8988T (cell line): ENCODE results near the gene ZNF239.
A peak's percentile ranks its signal among the peaks of the same experiment; 100 is the strongest.
"Not testable (repeated sequence)": the region's sequence is repeated elsewhere in the genome, so short reads cannot be mapped to it uniquely, and the experiment has no call there.

Experiments used
- DNase-seq: peaks from one replicate; pipeline ENCODE4 v3.0.0; 2011

Gene ZNF239

GRCh38 chr10:43574001-43574892 lies at the start of gene ZNF239:
Gene ZNF239 (minus strand): TSS chr10:43574616. CDS start chr10:43558079, 16,537 bp downstream.
- DNase-seq, result peak; percentile 43

- DNase-seq, result no peak
Observed at GRCh38 chr10:43623351-43623750, 48.9 kb upstream of the ZNF239 start.

DNA sequence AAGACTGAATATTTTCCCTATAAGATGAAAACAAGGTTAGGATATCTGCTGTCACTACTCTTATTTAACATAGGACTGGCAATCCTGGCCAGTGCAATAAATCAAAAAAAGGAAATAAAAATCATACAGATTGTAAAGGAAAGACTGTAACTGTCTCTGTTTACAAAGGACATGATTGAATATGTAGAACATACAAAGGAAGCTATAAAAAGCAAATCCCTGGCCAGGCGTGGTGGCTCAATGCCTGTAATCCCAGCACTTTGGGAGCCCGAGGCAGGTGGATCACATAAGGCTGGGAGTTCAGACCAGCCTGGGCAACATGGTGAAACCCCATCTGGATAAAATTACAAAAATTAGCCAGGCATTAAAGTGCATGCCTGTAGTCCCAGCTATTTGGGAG lies 47.6 kb upstream of the ZNF239 start:
- DNase-seq, result no peak

DNA sequence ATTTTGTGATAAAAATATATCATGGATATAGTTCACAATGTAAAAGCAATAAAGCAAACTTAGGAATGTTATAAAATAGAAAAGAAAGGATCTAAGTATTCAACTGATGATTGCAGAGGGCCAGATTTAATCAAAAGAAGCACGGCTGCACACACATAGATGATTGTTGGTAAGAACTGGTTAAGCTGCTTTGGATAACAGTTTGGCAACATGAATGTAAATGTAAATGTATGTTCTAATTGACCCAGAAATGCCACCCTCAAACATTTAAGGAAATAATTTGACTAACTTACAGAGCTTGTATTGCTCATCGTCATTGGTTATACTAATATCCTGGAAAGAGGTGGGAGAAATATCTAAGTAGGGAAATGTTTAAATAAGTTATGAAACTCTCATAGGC lies 45.0 kb upstream of the ZNF239 start:
- DNase-seq, result no peak

GRCh38 chr10:43616697-43617370 lies 42.4 kb upstream of the ZNF239 start:
- DNase-seq, result no peak

DNA sequence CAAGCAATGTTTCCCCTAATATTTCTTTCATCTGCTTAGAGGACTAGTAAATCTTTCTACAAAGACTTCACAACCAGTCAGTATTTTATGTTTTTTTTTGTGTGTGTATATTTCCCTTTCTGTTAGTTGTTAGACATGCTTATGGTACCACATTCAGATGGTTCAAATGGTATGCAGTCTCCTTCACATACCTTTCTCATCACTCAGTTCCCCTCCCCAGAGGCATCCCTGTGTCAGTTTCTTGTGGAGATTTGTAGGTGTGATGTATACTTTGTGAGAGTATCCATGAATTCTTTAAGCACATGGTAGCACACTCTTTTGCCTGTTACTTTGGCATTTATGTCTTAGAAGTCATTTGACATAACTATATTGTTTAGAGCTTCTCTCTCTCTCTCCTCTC lies 36.2 kb upstream of the ZNF239 start:
- no peak for DNase-seq

GRCh38 chr10:43607199-43607573 lies 32.8 kb upstream of the ZNF239 start:
- DNase-seq, result no peak

DNA sequence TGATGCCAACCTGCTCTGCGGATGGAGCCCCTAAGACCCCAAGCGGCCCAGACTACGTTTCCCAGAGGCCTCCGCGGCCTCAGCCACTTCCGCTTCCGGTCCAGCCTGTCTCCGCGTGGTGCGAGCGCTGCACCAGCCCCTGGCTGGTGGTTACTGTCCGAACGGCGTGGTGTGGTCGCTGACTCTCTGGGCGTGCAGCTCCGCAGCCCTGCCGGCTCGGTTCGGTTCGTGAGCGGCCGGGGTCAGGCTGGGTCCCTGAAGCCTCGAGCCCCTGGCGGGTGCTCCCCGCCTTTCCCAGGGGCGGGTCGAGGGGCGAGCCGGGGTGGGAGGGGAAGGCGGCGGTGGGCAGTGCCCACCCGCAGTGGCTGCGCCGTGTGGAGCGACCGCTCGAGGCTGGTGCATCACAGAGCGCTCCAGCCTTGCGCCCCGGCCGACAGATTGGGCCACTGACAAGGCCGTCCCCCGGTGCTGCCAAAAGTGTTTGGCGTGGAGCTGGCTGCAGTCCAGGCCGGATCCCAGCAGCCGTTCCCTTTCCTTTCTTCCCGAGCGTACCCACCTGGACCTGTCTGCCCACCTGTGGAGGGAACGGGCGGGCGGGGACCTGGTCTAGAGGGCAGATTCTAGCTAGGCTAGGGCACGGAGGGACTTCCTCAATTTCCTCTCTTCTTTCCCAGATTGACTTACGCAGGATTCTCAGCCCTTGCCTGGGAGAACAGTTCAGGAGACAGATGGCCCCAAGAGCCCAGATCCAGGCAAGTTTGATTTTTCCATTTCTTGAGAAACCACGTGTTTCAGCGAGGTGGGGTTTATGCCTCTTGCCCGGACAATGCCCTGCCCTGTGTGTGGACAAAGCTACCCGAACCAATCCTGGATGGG lies 32.1 kb upstream of the ZNF239 start, which contains the start of gene ZNF485:
Gene ZNF485 (plus strand): TSS at position 116 of the 876 bp plus-strand sequence. CDS start 613 bp downstream, at position 729.
- DNase-seq, result peak; percentile 75

GRCh38 chr10:43605850-43606322 lies 31.5 kb upstream of the ZNF239 start:
- no peak for DNase-seq

DNA sequence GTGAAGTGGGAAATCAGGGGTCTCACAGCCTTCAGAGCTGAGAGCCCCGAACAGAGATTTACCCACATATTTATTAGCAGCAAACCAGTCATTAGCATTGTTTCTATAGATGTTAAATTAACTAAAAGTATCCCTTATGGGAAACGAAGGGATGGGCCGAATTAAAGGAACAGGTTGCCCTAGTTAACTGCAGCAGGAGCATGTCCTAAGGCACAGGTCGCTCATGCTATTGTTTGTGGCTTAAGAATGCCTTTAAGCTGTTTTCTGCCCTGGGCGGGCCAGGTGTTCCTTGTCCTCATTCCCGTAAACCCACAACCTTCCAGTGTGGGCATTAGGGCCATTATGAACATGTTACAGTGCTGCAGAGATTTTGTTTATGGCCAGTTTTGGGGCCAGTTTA lies 27.2 kb upstream of the ZNF239 start:
- not testable (repeated sequence) for DNase-seq

GRCh38 chr10:43599333-43599732 lies 24.9 kb upstream of the ZNF239 start:
- DNase-seq, result no peak

DNA sequence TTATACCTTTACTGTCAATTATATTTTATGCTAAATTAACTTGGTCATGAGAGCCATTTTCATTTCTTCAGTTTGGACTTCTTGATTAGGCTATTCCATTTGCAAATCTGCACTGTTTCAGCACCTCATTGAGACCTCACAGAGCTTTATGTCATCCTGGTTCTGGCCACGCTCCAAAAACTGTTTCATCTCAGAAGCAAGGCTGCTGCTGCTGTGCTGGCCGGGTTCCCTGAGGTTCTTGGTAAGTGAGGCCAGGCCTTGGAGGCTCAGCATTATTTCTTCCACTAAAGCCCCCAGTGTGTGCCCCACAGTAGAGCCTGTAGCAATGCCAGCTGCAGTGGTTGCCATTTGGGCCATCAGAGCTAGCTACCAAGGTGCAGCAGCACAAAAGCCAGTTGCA lies 24.0 kb upstream of the ZNF239 start:
- no peak for DNase-seq

GRCh38 chr10:43596546-43596945 lies 22.1 kb upstream of the ZNF239 start:
- DNase-seq, result no peak

- no peak for DNase-seq
Observed at GRCh38 chr10:43595739-43596298, 21.4 kb upstream of the ZNF239 start.

DNA sequence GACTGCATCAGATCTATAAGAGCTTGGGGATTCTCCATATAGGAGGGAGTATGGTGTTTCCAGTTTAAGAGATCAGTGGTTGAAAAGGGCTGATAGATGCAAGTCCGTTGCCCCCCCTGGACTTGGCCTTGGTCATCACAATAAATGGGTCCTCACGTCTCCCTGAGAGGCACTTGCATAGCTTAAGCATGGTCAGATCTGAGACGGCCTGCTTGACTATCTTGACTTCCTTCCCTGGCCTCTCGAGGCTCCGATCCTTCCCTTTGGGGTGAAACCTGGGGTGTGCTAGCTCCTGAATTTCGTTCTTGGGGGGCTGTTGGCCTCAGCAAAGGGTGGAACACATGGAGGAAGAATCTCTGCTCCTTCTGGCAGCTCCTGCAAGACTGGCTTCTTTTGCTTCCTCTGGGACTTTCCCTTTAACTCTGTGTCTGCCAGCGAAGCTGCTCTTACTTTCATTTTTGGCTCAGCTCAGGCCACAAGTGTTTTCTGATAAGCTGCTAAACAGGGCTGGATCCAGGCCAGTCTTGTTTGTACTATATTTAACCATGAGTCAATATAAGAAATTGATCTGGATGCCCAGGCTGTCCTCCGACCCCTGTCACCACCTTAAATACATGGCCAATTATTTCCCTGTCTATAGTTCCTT lies 20.7 kb upstream of the ZNF239 start:
- no peak for DNase-seq

GRCh38 chr10:43591303-43591904 lies 17.0 kb upstream of the ZNF239 start:
- no peak for DNase-seq

DNA sequence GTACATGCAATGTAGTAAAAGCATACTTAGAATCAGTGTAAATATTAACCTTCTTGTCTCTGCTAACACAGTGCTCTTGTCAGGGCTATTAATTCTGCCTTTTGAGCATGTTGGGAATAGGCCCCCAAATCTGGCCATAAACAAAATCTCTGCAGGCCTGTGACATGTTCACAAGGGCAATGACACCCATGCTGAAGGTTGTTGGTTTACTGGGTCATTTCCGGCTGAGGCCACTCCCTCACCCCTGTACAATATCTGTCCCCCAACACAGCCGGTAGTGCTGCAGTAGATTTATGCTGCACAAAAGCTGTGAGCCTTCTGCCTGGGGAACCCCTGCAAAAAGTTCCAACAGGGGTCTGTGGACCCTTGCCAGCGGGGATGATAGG lies 12.3 kb upstream of the ZNF239 start:
- DNase-seq, result not testable (repeated sequence)

DNA sequence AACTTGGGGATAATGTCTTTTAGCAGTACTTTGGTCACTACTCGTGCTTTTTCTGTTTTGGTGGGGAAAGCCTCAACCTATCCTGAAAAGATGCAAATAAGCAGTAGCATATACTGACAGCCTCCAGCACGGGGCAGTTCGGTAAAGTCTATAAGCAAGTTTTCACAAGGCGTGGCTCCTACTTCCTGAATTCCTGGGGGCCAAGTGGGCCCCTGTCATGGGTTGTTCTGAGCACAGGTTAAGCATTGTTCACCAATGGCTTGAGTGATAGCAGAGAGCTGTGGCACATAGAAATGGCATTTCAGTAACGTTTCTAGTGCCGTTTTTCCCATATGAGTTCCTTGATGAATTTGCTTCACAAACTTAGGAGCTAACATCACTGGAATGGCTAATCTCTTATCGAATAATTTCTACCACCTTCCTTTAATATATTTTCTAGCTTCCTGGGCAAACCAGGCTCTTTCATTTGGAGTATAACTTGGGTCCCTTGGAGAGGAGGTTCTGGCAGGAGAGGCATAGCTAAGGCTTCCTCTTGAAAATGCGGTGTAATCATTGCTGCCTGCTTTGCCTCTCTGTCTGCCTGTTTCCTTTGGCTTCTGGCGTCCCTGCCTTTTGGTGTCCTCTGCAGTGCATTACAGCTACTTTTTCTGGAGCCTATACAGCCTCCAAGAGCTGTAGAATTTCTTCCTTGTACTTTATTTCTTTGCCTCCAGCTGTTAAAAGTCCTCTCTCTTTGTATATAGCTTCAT lies 11.7 kb upstream of the ZNF239 start:
- no peak for DNase-seq

DNA sequence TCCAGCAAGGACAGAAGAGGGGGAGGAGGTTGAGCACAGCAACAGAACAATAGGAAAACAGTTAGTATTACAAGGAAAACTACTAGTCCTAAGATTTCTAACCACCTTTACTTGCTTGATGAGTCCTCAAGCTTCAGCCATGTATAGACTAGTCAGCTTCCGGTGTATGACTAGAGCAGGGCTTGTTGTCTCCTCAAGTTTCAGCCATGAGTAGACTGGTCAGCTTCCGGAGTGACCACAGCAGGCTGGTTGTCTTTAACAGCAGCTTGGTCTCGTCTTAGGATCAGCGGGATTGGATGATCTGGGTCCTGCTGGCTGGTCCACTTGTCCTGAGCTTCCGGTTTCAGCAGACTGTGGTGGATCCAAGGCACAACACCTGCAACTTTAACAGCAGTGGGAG lies 10.6 kb upstream of the ZNF239 start:
- no peak for DNase-seq

DNA sequence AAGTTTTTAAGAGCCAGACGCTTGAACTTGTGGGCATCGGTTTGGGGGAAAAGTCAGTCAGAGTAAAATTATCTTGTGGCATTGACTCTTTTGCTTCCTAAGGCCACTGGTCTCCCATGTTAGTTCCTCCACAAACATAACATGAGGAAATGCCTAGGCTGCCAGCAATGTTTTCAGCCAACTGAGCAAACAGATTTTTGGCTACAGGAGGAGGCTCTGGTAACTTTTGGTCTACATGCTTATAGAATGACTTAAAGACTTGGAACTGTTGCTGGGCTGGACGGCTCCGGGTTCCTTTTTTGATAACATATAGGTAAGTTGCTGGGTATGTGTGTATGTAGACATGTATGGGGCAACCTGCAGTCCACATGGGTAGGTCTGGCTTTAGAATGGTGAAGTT lies 9.6 kb upstream of the ZNF239 start:
- no peak for DNase-seq

DNA sequence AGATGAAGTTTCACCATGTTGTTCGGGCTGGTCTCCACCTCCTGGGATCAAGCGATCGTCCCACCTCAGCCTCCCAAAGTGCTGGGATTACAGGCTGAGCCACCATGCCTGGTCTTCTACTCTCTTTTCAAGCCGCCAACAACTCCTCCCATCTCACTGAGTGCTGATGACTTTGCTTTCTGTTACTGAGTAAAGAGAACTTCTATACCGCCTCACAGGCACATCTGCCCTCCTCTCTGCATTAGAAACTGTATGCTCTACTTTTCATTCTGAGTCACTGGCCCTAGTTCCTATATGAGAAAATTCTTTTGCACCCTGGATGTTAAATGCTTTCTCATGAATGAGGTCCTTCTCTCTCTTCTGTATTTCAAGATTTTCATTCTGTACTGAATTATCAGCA lies 2.2 kb upstream of the ZNF239 start:
- no peak for DNase-seq
